ENCODE data around the gene CDK3. TPM values are rescaled to one million over a fixed set of nuclear protein-coding genes. Genes with fewer than 3 reads are reported as not detected.

Gene CDK3
- total RNA-seq, 4 donors from 2014 or later: 5.4 to 24.6 (median 16.9) TPM; not detected in 1

GRCh38 chr17:75987041-75987440 lies 13.6 kb upstream of the CDK3 start:
- Histone ChIP-seq H3K27me3 (no peaks in the 10 kb centered on the region), H3K27ac (no peak overlapping the region), H3K4me3 (no peak overlapping the region), H3K9me3 (no peaks in the 10 kb centered on the region), H3K4me1 (peaks cover 0 to 9% (median 3%) of the 10 kb centered on the region in 4 donors), H3K36me3 (no peaks in the 10 kb centered on the region)
- in situ Hi-C loops (cut with MboI; ENCODE audit: low pct_ligation_motif_present in 1 of 4, low pct_unique_long_range_greater_than_20kb in 1 of 4, low sequenced_read_pairs in 3 of 4): loop anchor here in 1 of 4 donors (10.0 kb wide), 1 partner anchor 72 kb away; no protein-coding TSS in a partner anchor
- 79 to 100% methylated on average over 2 to 4 of the region's 4 CpGs for WGBS, 2 donors (ENCODE audit: low coverage in 1 of 2)
- TF ChIP-seq POLR2AphosphoS5 (IDR thresholded peaks at IDR 0.05) (no peak), EP300 (IDR thresholded peaks at IDR 0.05; ENCODE audit: low read depth) (no peak), CTCF (IDR thresholded peaks at IDR 0.05) (no peak), POLR2A (IDR thresholded peaks at IDR 0.05) (no peak)
- intact Hi-C loops (cut with DNase I; ENCODE audit: low total_unique reads): no loop called here
- no peak for DNase-seq

- no peak overlapping the region for H3K27ac ChIP-seq
- H3K4me3 ChIP-seq: no peak overlapping the region
- in situ Hi-C loops (cut with MboI; ENCODE audit: low pct_ligation_motif_present in 1 of 4, low pct_unique_long_range_greater_than_20kb in 1 of 4, low sequenced_read_pairs in 3 of 4): loop anchor here in 1 of 4 donors (10.0 kb wide), 1 partner anchor 87 kb away; the partner anchor contains the start of gene MRPL38
- intact Hi-C loops (cut with DNase I; ENCODE audit: low total_unique reads): no loop called here
- no peaks in the 10 kb centered on the region for H3K27me3 ChIP-seq
- no peak for DNase-seq
- no peaks in the 10 kb centered on the region for H3K36me3 ChIP-seq
- no peaks in the 10 kb centered on the region for H3K9me3 ChIP-seq
- peaks cover 4 to 28% (median 12%) of the 10 kb centered on the region in 4 donors for H3K4me1 ChIP-seq
- no peak for TF ChIP-seq POLR2A (IDR thresholded peaks at IDR 0.05)
- TF ChIP-seq CTCF (IDR thresholded peaks at IDR 0.05): no peak
- TF ChIP-seq POLR2AphosphoS5 (IDR thresholded peaks at IDR 0.05): no peak
- no peak for TF ChIP-seq EP300 (IDR thresholded peaks at IDR 0.05; ENCODE audit: low read depth)
- 88 to 91% methylated on average over 2 to 9 of the region's 9 CpGs for WGBS, 2 donors (ENCODE audit: low coverage in 1 of 2)
Observed at GRCh38 chr17:75991396-75991795, 9.3 kb upstream of the CDK3 start.

- Histone ChIP-seq H3K36me3 (no peaks in the 10 kb centered on the region), H3K9me3 (no peaks in the 10 kb centered on the region), H3K4me1 (peaks cover 10 to 63% (median 38%) of the 10 kb centered on the region in 4 donors), H3K4me3 (no peak overlapping the region), H3K27ac (peak overlapping the region; percentile 84 to 91 (median 87)), H3K27me3 (no peaks in the 10 kb centered on the region)
- in situ Hi-C loops (cut with MboI; ENCODE audit: low pct_ligation_motif_present in 1 of 4, low pct_unique_long_range_greater_than_20kb in 1 of 4, low sequenced_read_pairs in 3 of 4): loop anchor here in 1 of 4 donors (10.0 kb wide), 1 partner anchor 90 kb away; the partner anchor contains the start of gene MRPL38
- TF ChIP-seq POLR2A (IDR thresholded peaks at IDR 0.05): no peak
- TF ChIP-seq CTCF (IDR thresholded peaks at IDR 0.05): no peak
- no peak for TF ChIP-seq POLR2AphosphoS5 (IDR thresholded peaks at IDR 0.05)
- DNase-seq: no peak
- intact Hi-C loops (cut with DNase I; ENCODE audit: low total_unique reads): no loop called here
- WGBS, 2 donors (ENCODE audit: low coverage in 1 of 2): 60 to 75% methylated on average over 2 to 5 of the region's 5 CpGs
Observed at GRCh38 chr17:75994802-75995370, 5.8 kb upstream of the CDK3 start.

- H3K27me3 ChIP-seq: no peaks in the 10 kb centered on the region
- no peak overlapping the region for H3K4me3 ChIP-seq
- 89% methylated on average over 7 of the region's 7 CpGs; no CpG with 5 or more reads in 1 of the 2 donors for WGBS, 2 donors (ENCODE audit: low coverage in 1 of 2)
- no peaks in the 10 kb centered on the region for H3K36me3 ChIP-seq
- H3K27ac ChIP-seq: peak overlapping the region; percentile 84 to 91 (median 87)
- TF ChIP-seq POLR2A (IDR thresholded peaks at IDR 0.05): no peak
- no peak for TF ChIP-seq CTCF (IDR thresholded peaks at IDR 0.05)
- no peak for TF ChIP-seq EP300 (IDR thresholded peaks at IDR 0.05; ENCODE audit: low read depth)
- intact Hi-C loops (cut with DNase I; ENCODE audit: low total_unique reads) (no loop called here), in situ Hi-C loops (cut with MboI; ENCODE audit: low pct_ligation_motif_present in 1 of 4, low pct_unique_long_range_greater_than_20kb in 1 of 4, low sequenced_read_pairs in 3 of 4) (loop anchor here in 1 of 4 donors (10.0 kb wide), 1 partner anchor 91 kb away; the partner anchor contains the start of gene MRPL38)
- no peak for DNase-seq
- no peaks in the 10 kb centered on the region for H3K9me3 ChIP-seq
- peaks cover 10 to 69% (median 44%) of the 10 kb centered on the region in 4 donors for H3K4me1 ChIP-seq
Observed at GRCh38 chr17:75995385-75995925, 5.2 kb upstream of the CDK3 start.
